ENCODE measurements around the gene C4orf33. TPM values are rescaled to one million over a fixed set of nuclear protein-coding genes. Genes with fewer than 3 reads are reported as not detected.

Gene C4orf33
- polyA plus RNA-seq, 4 donors, result 15.4 to 35.6 (median 17.0) TPM

DNA sequence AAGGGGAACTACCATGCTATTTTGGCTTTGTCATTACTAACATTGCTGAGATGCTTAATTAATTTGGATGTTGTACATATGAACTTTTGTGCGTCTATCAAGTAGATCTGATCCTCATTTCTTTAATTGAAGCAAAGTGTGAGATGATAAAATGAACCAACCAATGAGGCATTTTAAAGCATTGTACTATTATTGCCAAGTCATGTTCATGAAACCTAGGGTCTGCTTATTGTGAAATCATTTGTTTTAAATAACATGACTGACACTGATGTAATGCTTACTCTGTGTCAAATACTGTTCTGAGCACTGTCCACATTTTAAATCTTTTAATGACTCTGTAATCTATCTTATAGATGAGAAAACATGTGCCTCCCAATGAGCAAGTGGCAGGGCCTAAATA, 57.7 kb downstream of the C4orf33 start:
- DNase-seq, result no peak
- no peaks in the 10 kb centered on the region for H3K27me3 ChIP-seq (ENCODE audit: control insufficient read depth in 3 of 3, insufficient read depth in 3 of 3, low read length in 3 of 3)
- no peaks in the 10 kb centered on the region for H3K36me3 ChIP-seq (ENCODE audit: control insufficient read depth in 3 of 3, insufficient read depth in 2 of 3, low read depth in 1 of 3, low read length in 3 of 3)
- 39 to 85% (median 56%) methylated on average over 1 of the region's 1 CpG for WGBS, 3 donors
- no peak overlapping the region for H3K4me3 ChIP-seq (ENCODE audit: low read depth in 1 of 3, low read length in 3 of 3)
- H3K27ac ChIP-seq (ENCODE audit: low read depth in 1 of 3, low read length in 2 of 3), result no peak overlapping the region
- H3K4me1 ChIP-seq (ENCODE audit: control insufficient read depth in 3 of 3, insufficient read depth in 2 of 3, low read depth in 1 of 3, low read length in 2 of 3), result no peaks in the 10 kb centered on the region
- no peak for FAIRE-seq
- peaks cover 0 to 2% of the 10 kb centered on the region in 2 donors for H3K9me3 ChIP-seq (ENCODE audit: control insufficient read depth in 2 of 2, insufficient read depth in 1 of 2, low read depth in 1 of 2, low read length in 1 of 2)

DNA sequence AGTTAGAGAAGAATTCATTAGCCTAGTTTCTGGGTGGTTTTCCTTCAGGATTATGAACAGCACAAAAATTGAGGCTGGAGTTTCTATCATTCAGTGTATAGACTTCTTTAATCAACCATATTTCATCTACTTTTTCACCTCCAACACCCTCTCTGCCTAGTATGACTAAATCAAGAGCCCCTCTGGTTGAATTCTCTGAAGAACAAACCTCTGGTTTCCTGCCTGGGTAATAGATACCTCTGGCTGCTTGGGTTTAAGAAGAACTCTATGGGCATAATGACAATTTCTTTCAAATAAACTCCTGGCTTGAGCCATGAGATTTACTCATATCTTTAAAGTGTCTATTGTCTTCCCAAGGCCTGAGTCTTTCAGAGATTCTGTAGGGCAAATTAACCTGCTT, 66.5 kb downstream of the C4orf33 start:
- H3K27me3 ChIP-seq (ENCODE audit: control insufficient read depth in 3 of 3, insufficient read depth in 3 of 3, low read length in 3 of 3), result no peaks in the 10 kb centered on the region
- no peaks in the 10 kb centered on the region for H3K9me3 ChIP-seq (ENCODE audit: control insufficient read depth in 2 of 2, insufficient read depth in 1 of 2, low read depth in 1 of 2, low read length in 1 of 2)
- no peaks in the 10 kb centered on the region for H3K36me3 ChIP-seq (ENCODE audit: control insufficient read depth in 3 of 3, insufficient read depth in 2 of 3, low read depth in 1 of 3, low read length in 3 of 3)
- DNase-seq (no peak), FAIRE-seq (no peak)
- no peak overlapping the region for H3K4me3 ChIP-seq (ENCODE audit: low read depth in 1 of 3, low read length in 3 of 3)
- H3K27ac ChIP-seq (ENCODE audit: low read depth in 1 of 3, low read length in 2 of 3), result no peak overlapping the region
- H3K4me1 ChIP-seq (ENCODE audit: control insufficient read depth in 3 of 3, insufficient read depth in 2 of 3, low read depth in 1 of 3, low read length in 2 of 3), result no peaks in the 10 kb centered on the region

DNA sequence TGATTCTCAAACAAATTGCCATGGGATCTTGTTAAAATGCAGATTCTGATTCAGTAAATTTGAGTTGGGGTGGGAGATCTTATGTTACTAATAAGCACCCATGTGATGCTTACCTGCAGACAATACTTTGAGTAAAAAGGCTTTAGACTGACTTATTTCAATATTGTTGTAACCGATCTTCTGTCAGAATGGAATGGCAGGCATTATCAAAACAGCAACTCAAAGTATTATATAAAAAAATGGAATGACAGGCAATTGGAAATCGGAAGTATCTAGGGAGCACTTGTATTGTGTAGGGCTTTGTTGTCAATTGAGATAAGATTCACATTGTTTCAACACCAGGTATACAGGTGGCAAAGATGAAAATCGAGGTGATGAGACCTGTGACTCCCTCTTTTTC, 67.5 kb downstream of the C4orf33 start:
- H3K27me3 ChIP-seq (ENCODE audit: control insufficient read depth in 3 of 3, insufficient read depth in 3 of 3, low read length in 3 of 3), result peaks cover 0 to 5% (median 5%) of the 10 kb centered on the region in 3 donors
- 54 to 74% (median 62%) methylated on average over 3 of the region's 3 CpGs for whole genome bisulfite sequencing, 3 donors
- no peaks in the 10 kb centered on the region for H3K36me3 ChIP-seq (ENCODE audit: control insufficient read depth in 3 of 3, insufficient read depth in 2 of 3, low read depth in 1 of 3, low read length in 3 of 3)
- no peak for DNase-seq
- no peak overlapping the region for H3K4me3 ChIP-seq (ENCODE audit: low read depth in 1 of 3, low read length in 3 of 3)
- no peaks in the 10 kb centered on the region for H3K9me3 ChIP-seq (ENCODE audit: control insufficient read depth in 2 of 2, insufficient read depth in 1 of 2, low read depth in 1 of 2, low read length in 1 of 2)
- no peak overlapping the region for H3K27ac ChIP-seq (ENCODE audit: low read depth in 1 of 3, low read length in 2 of 3)
- H3K4me1 ChIP-seq (ENCODE audit: control insufficient read depth in 3 of 3, insufficient read depth in 2 of 3, low read depth in 1 of 3, low read length in 2 of 3), result no peaks in the 10 kb centered on the region
- no peak for FAIRE-seq

DNA sequence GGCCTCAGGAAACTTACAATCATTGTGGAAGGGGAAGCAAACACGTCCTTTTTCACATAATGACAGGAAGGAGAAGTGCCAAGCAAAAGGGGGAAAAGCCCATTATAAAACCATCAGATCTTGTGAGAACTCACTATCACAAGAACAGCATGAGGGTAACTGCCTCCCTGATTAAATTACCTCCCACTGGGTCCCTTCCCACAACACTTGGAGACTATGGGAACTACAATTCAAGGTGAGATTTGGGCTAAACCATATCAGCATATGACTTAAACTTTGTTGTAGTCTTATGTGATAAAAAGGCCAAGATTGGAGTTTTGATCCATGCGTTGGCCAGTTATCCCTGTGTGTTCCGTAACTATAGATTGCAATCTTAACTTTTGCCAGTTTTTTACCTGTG, 68.3 kb downstream of the C4orf33 start:
- Histone ChIP-seq H3K4me1 (ENCODE audit: control insufficient read depth in 3 of 3, insufficient read depth in 2 of 3, low read depth in 1 of 3, low read length in 2 of 3) (no peaks in the 10 kb centered on the region), H3K9me3 (ENCODE audit: control insufficient read depth in 2 of 2, insufficient read depth in 1 of 2, low read depth in 1 of 2, low read length in 1 of 2) (no peaks in the 10 kb centered on the region), H3K36me3 (ENCODE audit: control insufficient read depth in 3 of 3, insufficient read depth in 2 of 3, low read depth in 1 of 3, low read length in 3 of 3) (no peaks in the 10 kb centered on the region), H3K4me3 (ENCODE audit: low read depth in 1 of 3, low read length in 3 of 3) (no peak overlapping the region), H3K27ac (ENCODE audit: low read depth in 1 of 3, low read length in 2 of 3) (no peak overlapping the region), H3K27me3 (ENCODE audit: control insufficient read depth in 3 of 3, insufficient read depth in 3 of 3, low read length in 3 of 3) (peaks cover 0 to 5% (median 5%) of the 10 kb centered on the region in 3 donors)
- FAIRE-seq (no peak), DNase-seq (no peak)
- WGBS, 3 donors, result 65 to 68% (median 67%) methylated on average over 3 of the region's 3 CpGs

Other genes with a start within 250 kb of the C4orf33 start
- gene SCLT1, start 2.6 kb upstream of the C4orf33 start, polyA plus RNA-seq, result 10 to 100 TPM in 1 of 4 donors, 1 to 10 TPM in 3; 3.5 to 10.1 (median 4.6) TPM

Measured in small intestine (tissue), 7 donors.